Endothelial cell (in vitro differentiated cells): ENCODE data around the gene SYT4. TPM values are rescaled to one million over a fixed set of nuclear protein-coding genes. Genes with fewer than 3 reads are reported as not detected.
"Not testable (repeated sequence)": the region's sequence is repeated elsewhere in the genome, so short reads cannot be mapped to it uniquely, and the experiment has no call there.

Experiments
- DNase-seq: peaks from one replicate; pipeline ENCODE4 v3.0.0; 2021; ENCODE audit warnings: low spot score
- H3K27ac Mint-ChIP-seq: one replicate; pipeline ENCODE4 v1.8.0; 2021; ENCODE audit warnings: mixed read lengths, inconsistent platforms; ENCODE audit not compliant: unreplicated experiment
- H3K27me3 Mint-ChIP-seq: one replicate; pipeline ENCODE4 v1.8.0; 2021; ENCODE audit warnings: mild to moderate bottlenecking, moderate library complexity, mixed read lengths, inconsistent platforms; ENCODE audit not compliant: unreplicated experiment
- H3K36me3 Mint-ChIP-seq: one replicate; pipeline ENCODE4 v1.8.0; 2021; ENCODE audit warnings: mild to moderate bottlenecking, low read depth, mixed read lengths, inconsistent platforms; ENCODE audit not compliant: unreplicated experiment
- H3K4me1 Mint-ChIP-seq: one replicate; pipeline ENCODE4 v1.8.0; 2021; ENCODE audit warnings: mild to moderate bottlenecking, mixed read lengths, inconsistent platforms; ENCODE audit not compliant: unreplicated experiment
- H3K4me3 Mint-ChIP-seq: one replicate; pipeline ENCODE4 v1.8.0; 2021; ENCODE audit warnings: mild to moderate bottlenecking, mixed read lengths, inconsistent platforms; ENCODE audit not compliant: unreplicated experiment
- H3K9me3 Mint-ChIP-seq: one replicate; pipeline ENCODE4 v1.8.0; 2021; ENCODE audit warnings: mixed read lengths, inconsistent platforms; ENCODE audit not compliant: unreplicated experiment
- total RNA-seq: library from RNA; stranded (reverse); fragmentation: NEBNext Ultra II Directional; extraction: Animal tissue kit (Norgen Biotek cat#: 25700); gene quantifications from one replicate; pipeline ENCODE4 v1.2.1, GENCODE V29; 2021; ENCODE audit not compliant: unreplicated experiment
- TF ChIP-seq, protein P1 (sequence below): fragments of 200-600 bp; sonication (generic); IDR thresholded peaks from one replicate; pipeline ENCODE4 v1.5.0; 2021; ENCODE audit warnings: antibody characterized with exemption; ENCODE audit not compliant: unreplicated experiment

SYT4 gene
- total RNA-seq, 1 donor from 2014 or later, result 0.26 TPM

DNA sequence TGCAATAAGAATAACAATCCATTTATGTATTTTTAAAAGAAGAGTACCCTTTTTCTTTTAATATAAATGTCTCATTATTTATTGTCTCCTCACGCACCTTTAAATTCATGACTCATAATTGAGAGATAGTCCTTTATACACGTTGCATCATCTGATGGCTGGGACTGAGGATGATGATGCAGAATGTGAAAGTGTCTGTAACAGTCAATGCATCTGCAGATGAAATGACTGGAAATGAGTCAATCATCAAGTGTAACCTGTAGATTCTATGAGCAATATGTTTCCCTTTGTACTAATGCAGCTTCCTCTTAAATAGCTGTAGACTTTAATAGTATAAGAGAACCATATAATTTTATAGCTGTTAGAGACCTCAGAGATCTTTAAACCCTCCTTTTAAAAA lies 26.1 kb upstream of the SYT4 start:
- Mint-ChIP-seq H3K9me3 (no peaks in the 10 kb centered on the region), H3K27ac (no peak overlapping the region), H3K36me3 (no peaks in the 10 kb centered on the region), H3K27me3 (no peaks in the 10 kb centered on the region), H3K4me1 (no peaks in the 10 kb centered on the region), H3K4me3 (no peak overlapping the region)
- TF ChIP-seq, protein P1, sequence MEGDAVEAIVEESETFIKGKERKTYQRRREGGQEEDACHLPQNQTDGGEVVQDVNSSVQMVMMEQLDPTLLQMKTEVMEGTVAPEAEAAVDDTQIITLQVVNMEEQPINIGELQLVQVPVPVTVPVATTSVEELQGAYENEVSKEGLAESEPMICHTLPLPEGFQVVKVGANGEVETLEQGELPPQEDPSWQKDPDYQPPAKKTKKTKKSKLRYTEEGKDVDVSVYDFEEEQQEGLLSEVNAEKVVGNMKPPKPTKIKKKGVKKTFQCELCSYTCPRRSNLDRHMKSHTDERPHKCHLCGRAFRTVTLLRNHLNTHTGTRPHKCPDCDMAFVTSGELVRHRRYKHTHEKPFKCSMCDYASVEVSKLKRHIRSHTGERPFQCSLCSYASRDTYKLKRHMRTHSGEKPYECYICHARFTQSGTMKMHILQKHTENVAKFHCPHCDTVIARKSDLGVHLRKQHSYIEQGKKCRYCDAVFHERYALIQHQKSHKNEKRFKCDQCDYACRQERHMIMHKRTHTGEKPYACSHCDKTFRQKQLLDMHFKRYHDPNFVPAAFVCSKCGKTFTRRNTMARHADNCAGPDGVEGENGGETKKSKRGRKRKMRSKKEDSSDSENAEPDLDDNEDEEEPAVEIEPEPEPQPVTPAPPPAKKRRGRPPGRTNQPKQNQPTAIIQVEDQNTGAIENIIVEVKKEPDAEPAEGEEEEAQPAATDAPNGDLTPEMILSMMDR, result no peak
- no peak for DNase-seq

DNA sequence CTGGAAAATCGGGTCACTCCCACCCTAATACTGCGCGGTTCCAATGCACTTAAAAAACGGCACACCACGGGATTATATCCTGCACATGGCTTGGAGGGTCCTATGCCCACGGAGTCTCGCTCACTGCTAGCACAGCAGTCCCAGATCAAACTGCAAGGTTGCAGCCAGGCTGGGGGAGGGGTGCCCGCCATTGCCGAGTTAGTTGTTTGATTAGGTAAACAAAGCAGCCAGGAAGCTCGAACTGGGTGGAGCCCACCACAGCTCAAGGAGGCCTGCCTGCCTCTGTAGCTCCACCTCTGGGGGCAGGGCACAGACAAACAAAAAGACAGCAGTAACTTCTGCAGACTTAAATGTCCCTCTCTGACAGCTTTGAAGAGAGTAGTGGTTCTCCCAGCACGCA lies 8.9 kb upstream of the SYT4 start:
- H3K27ac Mint-ChIP-seq, H3K4me1 Mint-ChIP-seq, H3K4me3 Mint-ChIP-seq, H3K36me3 Mint-ChIP-seq, H3K9me3 Mint-ChIP-seq, DNase-seq, H3K27me3 Mint-ChIP-seq: not testable (repeated sequence)

DNA sequence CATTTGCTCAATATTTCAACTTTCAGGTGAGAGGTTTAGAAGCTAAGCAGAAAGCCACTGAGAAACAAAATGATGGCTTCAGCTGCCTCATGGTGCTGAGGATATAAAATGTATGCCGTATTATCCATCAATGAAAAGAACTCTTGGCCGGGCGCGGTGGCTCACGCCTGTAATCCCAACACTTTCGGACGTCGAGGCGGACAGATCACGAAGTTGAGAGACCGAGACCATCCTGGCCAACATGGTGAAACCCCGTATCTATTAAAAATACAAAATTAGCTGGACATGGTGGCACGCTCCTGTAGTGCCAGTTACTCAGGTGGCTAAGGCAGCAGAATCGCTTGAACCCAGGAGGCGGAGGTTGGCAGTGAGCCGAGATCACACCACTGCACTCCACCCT lies 6.0 kb upstream of the SYT4 start:
- H3K4me3 Mint-ChIP-seq, result no peak overlapping the region
- H3K27ac Mint-ChIP-seq, result no peak overlapping the region
- no peaks in the 10 kb centered on the region for H3K9me3 Mint-ChIP-seq
- H3K27me3 Mint-ChIP-seq, result no peaks in the 10 kb centered on the region
- TF ChIP-seq, protein P1, result no peak
- no peaks in the 10 kb centered on the region for H3K36me3 Mint-ChIP-seq
- H3K4me1 Mint-ChIP-seq, result no peaks in the 10 kb centered on the region
- DNase-seq, result no peak

DNA sequence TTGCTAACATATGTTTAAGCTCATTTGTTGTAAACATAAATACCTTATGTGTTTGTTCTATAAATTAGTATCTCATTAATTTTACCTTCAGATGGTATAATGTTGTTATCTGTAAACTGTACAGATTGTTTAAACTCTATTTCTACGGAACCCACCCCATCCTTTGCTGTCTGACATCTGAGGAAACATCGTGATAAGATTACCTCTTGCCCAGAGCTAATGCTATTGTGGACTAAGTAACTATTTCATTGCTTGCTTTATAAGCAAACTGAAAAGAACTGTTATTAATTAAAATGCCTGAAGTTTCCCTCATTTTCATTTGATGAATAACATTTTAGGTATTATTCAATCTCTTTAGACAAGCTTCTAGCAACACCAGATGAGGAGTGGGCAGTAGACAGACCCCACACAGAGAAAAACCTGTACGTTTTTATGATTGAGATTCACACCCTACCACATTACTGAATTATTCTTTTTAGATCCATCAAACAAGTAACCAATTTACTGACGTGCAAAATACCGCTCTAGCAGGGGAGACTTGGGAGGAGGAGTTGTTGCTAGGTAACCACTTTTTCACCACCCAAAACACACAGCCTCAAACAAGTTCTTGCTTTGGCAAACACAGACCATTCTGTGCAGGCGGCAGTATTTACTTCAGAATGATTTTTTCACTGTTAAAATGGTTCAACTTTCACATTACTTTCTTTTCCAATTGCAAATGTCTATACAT lies 1.9 kb upstream of the SYT4 start:
- no peak for DNase-seq
- TF ChIP-seq, protein P1, result no peak
- H3K4me3 Mint-ChIP-seq, result no peak overlapping the region
- H3K9me3 Mint-ChIP-seq, result no peaks in the 10 kb centered on the region
- no peaks in the 10 kb centered on the region for H3K36me3 Mint-ChIP-seq
- H3K4me1 Mint-ChIP-seq, result peaks cover 2% of the 10 kb centered on the region
- H3K27me3 Mint-ChIP-seq, result no peaks in the 10 kb centered on the region
- no peak overlapping the region for H3K27ac Mint-ChIP-seq

DNA sequence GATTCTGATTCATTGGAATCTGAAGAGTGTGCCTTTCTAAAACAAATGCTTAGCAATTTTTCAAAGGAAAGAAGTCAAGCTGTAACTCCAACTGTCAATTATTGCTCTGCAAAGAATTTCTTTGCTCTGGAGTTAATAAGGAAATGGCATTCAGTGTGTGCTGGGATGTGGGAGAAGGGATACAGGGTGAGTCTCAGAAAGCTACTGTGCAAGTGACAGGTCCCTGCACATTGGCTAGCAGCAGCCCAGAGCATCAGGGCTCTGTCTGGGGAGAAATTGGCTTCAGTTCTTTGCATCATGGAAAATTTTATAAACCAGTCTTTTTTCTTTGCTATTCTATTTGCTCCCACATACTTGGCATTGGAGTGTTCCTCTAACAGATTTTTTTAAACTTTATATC lies 1.1 kb upstream of the SYT4 start:
- H3K4me1 Mint-ChIP-seq, result peaks cover 2% of the 10 kb centered on the region
- no peak for DNase-seq
- no peaks in the 10 kb centered on the region for H3K36me3 Mint-ChIP-seq
- no peak overlapping the region for H3K4me3 Mint-ChIP-seq
- H3K27ac Mint-ChIP-seq, result no peak overlapping the region
- TF ChIP-seq, protein P1, result no peak
- H3K9me3 Mint-ChIP-seq, result no peaks in the 10 kb centered on the region
- H3K27me3 Mint-ChIP-seq, result no peaks in the 10 kb centered on the region
